ENCODE data around the gene COL2A1. TPM values are rescaled to one million over a fixed set of nuclear protein-coding genes. Genes with fewer than 3 reads are reported as not detected.

The COL2A1 gene
- total RNA-seq, 1 experiment from 2014 or later: 10.8 TPM

- peaks cover 100% of the 10 kb centered on the region for H3K27me3 Mint-ChIP-seq (ENCODE audit: low read depth)
- H3K9ac ChIP-seq (ENCODE audit: extremely low read depth, insufficient read length, low read length): no peak overlapping the region
- no peak for TF ChIP-seq CTCF (conservative IDR thresholded peaks at IDR 0.05)
These were observed 9.0 kb upstream of the COL2A1 start for GRCh38 chr12:48013287-48013686.

More at GRCh38 chr12:48013287-48013686, 9.0 kb upstream of the COL2A1 start:
- Histone ChIP-seq H2BK120ac (ENCODE audit: low read depth, low read length, poor library complexity, severe bottlenecking) (no peak overlapping the region), H4K91ac (ENCODE audit: insufficient read length, low read depth, low read length) (no peak overlapping the region), H3K23ac (ENCODE audit: insufficient read length, low read depth, low read length) (no peak overlapping the region), H2AFZ (ENCODE audit: low read length) (no peak overlapping the region), H3K27me3 (ENCODE audit: insufficient read depth, low read length) (peaks cover 92% of the 10 kb centered on the region), H3K4ac (ENCODE audit: low read depth, low read length) (no peak overlapping the region), H3T11ph (ENCODE audit: low read length) (no peak overlapping the region), H3K79me1 (ENCODE audit: insufficient read depth, low read depth, low read length, poor library complexity, severe bottlenecking) (no peaks in the 10 kb centered on the region), H2BK12ac (ENCODE audit: insufficient read length, low read depth, low read length) (no peak overlapping the region), H4K20me1 (ENCODE audit: control insufficient read depth, insufficient read depth, insufficient read length) (no peaks in the 10 kb centered on the region), H3K79me2 (ENCODE audit: insufficient read depth, low read length) (no peaks in the 10 kb centered on the region), H3K9me3 (ENCODE audit: control insufficient read depth, low read depth, low read length) (no peaks in the 10 kb centered on the region), H2BK20ac (ENCODE audit: low read depth, low read length, poor library complexity, severe bottlenecking) (no peak overlapping the region), H2AK5ac (ENCODE audit: insufficient read length, low read length) (no peak overlapping the region), H2BK15ac (ENCODE audit: low read depth, low read length) (no peak overlapping the region), H4K8ac (replicated peaks; ENCODE audit: insufficient read length, low read depth, low read length) (no peak overlapping the region), H3K27ac (ENCODE audit: insufficient read length, low read depth, low read length) (no peak overlapping the region), H3K4me2 (ENCODE audit: insufficient read depth, insufficient read length, low read length) (no peak overlapping the region), H2BK5ac (ENCODE audit: insufficient read length, low read length) (no peak overlapping the region), H3K14ac (ENCODE audit: insufficient read depth, low read length) (no peak overlapping the region), H3K18ac (ENCODE audit: insufficient read length, low read depth, low read length) (no peak overlapping the region), H4K5ac (ENCODE audit: insufficient read length, low read depth, low read length) (no peak overlapping the region), H3K23me2 (ENCODE audit: insufficient read length, low read depth, low read length, poor library complexity, severe bottlenecking) (no peaks in the 10 kb centered on the region), H3K56ac (ENCODE audit: insufficient read length, low read depth, low read length) (no peak overlapping the region), H3K4me1 (ENCODE audit: insufficient read depth, low read length) (no peaks in the 10 kb centered on the region)
- 0 out of 4 replicates have a peak, but pooled peaks cover 0 to 3% of the 10 kb centered on the region in 2 experiments for H3K4me1 Mint-ChIP-seq
- no peak overlapping the region for H3K4me3 Mint-ChIP-seq
- WGBS (ENCODE audit: extremely low coverage, insufficient read length, low lambda C conversion rate): no CpG with 5 or more reads among the region's 2 CpGs
- H3K36me3 Mint-ChIP-seq (ENCODE audit: insufficient read depth in 1 of 3, low read depth in 3 of 3): no peaks in the 10 kb centered on the region
- DNase-seq: no peak
- no peak overlapping the region for H3K27ac Mint-ChIP-seq
- H3K9me3 Mint-ChIP-seq: no peaks in the 10 kb centered on the region; a peak in 3 of 5 replicates

Measured in H9 (cell line).